NT2/D1 (cell line): ENCODE results near the gene RNF40.

Experiments used
- DNase-seq: peaks from one replicate; pipeline ENCODE4 v3.0.0-alpha.2; 2011; ENCODE audit warnings: low read depth, low spot score
- H3K27me3 ChIP-seq: 2 replicates; pipeline ENCODE4 v1.6.0; 2011; ENCODE audit warnings: mild to moderate bottlenecking; ENCODE audit not compliant: insufficient read length, insufficient read depth
- H3K36me3 ChIP-seq: 2 replicates; pipeline ENCODE4 v1.6.1; 2011; ENCODE audit warnings: mild to moderate bottlenecking, low read length, mixed read lengths; ENCODE audit not compliant: insufficient read depth, insufficient read length
- H3K4me1 ChIP-seq: 2 replicates; pipeline ENCODE4 v1.5.1; 2011; ENCODE audit not compliant: insufficient read depth, insufficient read length
- H3K4me3 ChIP-seq: 2 replicates; pipeline ENCODE4 v1.5.1; 2011; ENCODE audit warnings: low read depth; ENCODE audit not compliant: insufficient read length
- H3K9ac ChIP-seq: 2 replicates; pipeline ENCODE4 v1.6.0; 2011; ENCODE audit warnings: low read depth; ENCODE audit not compliant: insufficient read length
- H3K9me3 ChIP-seq: 2 replicates; pipeline ENCODE4 v1.5.1; 2011; ENCODE audit warnings: mild to moderate bottlenecking, low read length; ENCODE audit not compliant: insufficient read depth
- SUZ12 ChIP-seq: IDR thresholded peaks from 2 replicates; pipeline ENCODE4 v1.6.1; 2011; ENCODE audit not compliant: insufficient read length, insufficient read depth; ENCODE audit errors: extremely low read depth
- YY1 ChIP-seq: IDR thresholded peaks from 2 replicates; pipeline ENCODE4 v1.6.1; 2011; ENCODE audit not compliant: insufficient read length, insufficient read depth
- ZNF274 ChIP-seq: IDR thresholded peaks from 2 replicates; pipeline ENCODE4 v1.6.1; 2011; ENCODE audit warnings: mild to moderate bottlenecking, low read depth, low read length

RNF40 gene

DNA sequence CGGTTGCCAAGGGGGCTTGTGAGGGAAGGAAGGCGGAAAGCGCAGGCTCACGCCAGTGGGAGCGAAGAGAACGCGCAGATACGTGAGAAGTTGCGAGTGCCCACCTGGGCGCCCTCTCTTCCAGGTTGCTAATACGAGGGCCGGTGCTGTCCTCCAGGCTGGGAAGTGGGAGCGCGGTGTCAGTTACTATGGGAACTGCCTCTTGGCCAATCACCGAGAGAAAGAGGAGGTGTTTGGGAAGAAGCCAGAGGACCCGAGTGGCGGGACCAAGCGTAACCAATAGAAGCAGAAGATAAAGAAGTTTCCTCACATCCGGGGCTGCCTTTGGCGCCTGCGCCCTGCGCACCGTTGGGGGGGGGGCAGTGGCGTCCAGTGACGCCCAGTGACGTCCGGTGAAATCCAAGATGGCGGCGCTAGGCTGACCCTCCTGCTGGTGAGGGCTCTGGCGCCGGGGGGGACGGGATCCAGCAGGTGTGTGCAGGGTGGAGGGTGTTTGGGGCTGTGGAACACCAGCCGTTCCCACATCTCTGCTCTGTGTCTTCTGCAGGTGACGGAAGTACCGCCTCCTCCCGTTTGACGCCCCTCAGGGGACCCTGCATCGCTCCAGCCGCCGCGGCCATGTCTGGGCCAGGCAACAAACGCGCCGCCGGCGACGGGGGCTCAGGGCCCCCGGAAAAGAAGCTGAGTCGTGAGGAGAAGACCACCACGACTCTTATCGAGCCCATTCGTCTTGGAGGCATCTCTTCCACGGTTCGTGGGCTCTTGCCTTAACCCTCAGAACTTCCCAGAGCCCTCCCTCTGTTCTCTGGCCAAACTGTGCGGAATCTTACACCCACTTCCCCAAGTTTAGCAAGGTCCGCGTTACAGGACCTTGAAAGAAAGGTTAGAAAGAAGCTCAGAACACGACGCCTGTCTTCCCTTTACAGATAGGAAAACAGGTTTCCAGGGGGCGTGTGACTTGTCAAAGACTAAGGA lies at the start of gene RNF40, which contains the start of gene CFAP119:
RNF40 (plus strand) TSS at position 395 of the 975 bp plus-strand sequence; CDS start at position 619, 224 bp downstream.
CFAP119 (minus strand) TSS at position 135 of the 975 bp plus-strand sequence. CDS start 314 bp downstream, outside the sequence.
- H3K9ac ChIP-seq = peak within 1 kb of the TSS; percentile 94
- no peaks in the 10 kb centered on the region for H3K9me3 ChIP-seq
- peak within 1 kb of the TSS; percentile 95 for H3K4me3 ChIP-seq
- peaks cover 77% of the 10 kb centered on the region for H3K36me3 ChIP-seq
- DNase-seq = peak; percentile 97
- H3K4me1 ChIP-seq = peaks cover 10% of the 10 kb centered on the region
- TF ChIP-seq YY1 = peak; percentile 91
- TF ChIP-seq SUZ12 = no peak
- no peak for TF ChIP-seq ZNF274
- H3K27me3 ChIP-seq = no peaks in the 10 kb centered on the region

DNA sequence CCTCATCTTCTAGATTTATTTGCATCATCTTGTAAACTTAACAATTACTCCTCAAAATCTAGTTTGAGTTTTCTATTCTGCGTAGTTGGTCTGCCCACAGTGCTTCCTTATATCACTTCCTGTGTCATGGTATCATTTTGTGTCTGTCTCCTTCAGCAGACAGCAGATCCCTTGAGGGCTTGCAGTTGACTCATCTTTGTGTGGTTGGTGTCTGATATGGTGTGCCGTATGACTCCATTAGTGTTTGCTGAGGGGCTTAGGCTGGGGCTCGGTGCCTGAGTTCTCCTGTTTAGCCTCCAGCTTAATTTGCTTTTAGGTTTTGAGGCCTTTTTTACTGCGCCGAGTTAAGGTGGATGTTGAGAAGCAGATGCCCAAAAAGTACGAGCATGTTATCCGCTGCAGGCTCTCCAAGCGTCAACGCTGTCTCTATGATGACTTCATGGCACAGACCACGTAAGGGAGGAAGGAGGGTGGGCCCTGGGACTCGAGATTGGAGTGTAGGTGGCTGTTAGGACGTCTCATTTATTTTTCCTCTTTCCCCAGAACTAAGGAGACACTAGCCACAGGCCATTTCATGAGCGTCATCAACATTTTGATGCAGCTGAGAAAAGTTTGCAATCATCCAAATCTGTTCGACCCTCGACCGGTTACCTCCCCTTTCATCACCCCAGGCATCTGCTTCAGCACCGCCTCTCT lies 46.2 kb upstream of the RNF40 start:
- Histone ChIP-seq H3K9ac (no peak overlapping the region), H3K27me3 (no peaks in the 10 kb centered on the region), H3K4me1 (no peaks in the 10 kb centered on the region), H3K36me3 (peaks cover 89% of the 10 kb centered on the region), H3K4me3 (no peak overlapping the region), H3K9me3 (no peaks in the 10 kb centered on the region)
- TF ChIP-seq ZNF274 (no peak), YY1 (no peak), SUZ12 (no peak)
- no peak for DNase-seq

DNA sequence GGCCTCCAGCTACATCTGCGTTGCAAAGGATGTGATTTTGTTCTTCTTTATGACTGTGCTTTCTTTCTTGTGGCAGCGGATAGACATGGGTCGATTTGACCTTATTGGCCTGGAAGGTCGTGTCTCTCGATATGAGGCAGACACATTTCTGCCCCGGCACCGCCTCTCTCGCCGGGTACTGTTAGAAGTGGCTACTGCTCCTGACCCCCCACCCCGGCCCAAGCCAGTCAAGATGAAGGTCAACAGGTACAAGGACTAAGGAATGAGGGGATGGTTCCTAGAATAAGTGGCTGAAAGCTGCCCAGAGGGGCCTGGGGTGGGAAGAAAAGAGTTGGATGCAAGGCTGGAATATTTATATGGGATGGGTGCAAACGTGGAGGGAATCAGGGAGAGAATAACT lies 42.0 kb upstream of the RNF40 start:
- TF ChIP-seq ZNF274 (no peak), YY1 (no peak), SUZ12 (no peak)
- Histone ChIP-seq H3K4me3 (no peak overlapping the region), H3K9me3 (no peaks in the 10 kb centered on the region), H3K36me3 (peaks cover 95% of the 10 kb centered on the region), H3K9ac (no peak overlapping the region), H3K4me1 (no peaks in the 10 kb centered on the region), H3K27me3 (no peaks in the 10 kb centered on the region)
- no peak for DNase-seq

DNA sequence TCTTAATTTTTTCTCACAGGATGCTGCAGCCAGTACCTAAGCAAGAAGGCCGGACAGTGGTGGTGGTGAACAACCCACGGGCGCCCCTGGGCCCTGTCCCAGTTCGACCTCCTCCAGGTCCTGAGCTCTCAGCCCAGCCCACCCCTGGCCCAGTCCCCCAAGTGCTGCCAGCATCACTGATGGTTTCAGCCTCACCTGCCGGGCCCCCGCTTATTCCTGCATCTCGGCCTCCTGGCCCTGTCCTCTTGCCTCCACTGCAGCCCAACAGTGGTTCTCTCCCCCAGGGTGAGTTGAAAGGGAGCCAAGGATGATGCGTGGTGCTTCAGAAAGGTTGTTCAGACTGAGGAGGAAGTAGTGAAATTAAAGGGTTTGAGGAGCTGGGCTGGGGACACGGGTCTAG lies 41.4 kb upstream of the RNF40 start:
- Histone ChIP-seq H3K36me3 (peaks cover 95% of the 10 kb centered on the region), H3K4me3 (no peak overlapping the region), H3K4me1 (no peaks in the 10 kb centered on the region), H3K27me3 (no peaks in the 10 kb centered on the region), H3K9me3 (no peaks in the 10 kb centered on the region), H3K9ac (no peak overlapping the region)
- no peak for DNase-seq
- no peak for TF ChIP-seq YY1
- TF ChIP-seq SUZ12 = no peak
- TF ChIP-seq ZNF274 = no peak

DNA sequence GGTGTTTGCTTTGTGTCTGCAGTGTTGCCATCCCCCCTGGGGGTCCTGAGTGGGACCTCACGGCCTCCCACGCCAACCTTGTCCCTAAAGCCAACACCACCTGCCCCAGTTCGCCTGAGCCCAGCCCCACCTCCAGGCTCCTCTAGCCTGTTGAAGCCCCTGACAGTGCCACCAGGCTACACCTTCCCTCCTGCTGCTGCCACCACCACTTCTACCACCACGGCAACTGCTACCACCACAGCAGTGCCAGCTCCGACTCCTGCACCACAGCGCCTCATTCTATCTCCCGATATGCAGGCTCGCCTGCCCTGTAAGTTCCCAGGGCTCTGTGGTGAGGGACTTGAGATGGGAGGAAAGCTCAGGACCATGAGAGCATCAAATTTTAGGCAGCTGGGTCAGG lies 41.0 kb upstream of the RNF40 start:
- no peak overlapping the region for H3K9ac ChIP-seq
- no peaks in the 10 kb centered on the region for H3K9me3 ChIP-seq
- DNase-seq = no peak
- peaks cover 95% of the 10 kb centered on the region for H3K36me3 ChIP-seq
- no peaks in the 10 kb centered on the region for H3K27me3 ChIP-seq
- no peaks in the 10 kb centered on the region for H3K4me1 ChIP-seq
- TF ChIP-seq ZNF274 = no peak
- TF ChIP-seq YY1 = no peak
- H3K4me3 ChIP-seq = no peak overlapping the region

DNA sequence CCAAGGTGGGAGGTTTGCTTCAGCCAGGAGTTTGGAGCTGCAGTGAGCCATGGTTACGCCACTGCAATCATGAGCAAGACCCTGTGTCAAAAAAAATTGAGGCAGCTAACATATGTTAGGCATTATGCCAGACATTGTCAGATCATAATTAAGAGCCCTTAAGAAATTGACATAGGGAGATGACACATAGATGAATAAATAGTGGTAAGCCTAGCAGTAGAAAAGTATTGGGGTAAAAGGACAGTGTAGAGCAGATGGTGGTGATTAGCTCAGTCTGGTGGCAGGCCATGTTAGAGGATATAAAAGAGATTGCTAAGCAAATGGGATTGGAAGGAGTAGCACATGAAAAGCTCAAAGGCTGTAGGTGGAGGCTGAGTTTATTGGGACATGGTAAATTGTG lies 40.5 kb upstream of the RNF40 start:
- no peak overlapping the region for H3K4me3 ChIP-seq
- H3K4me1 ChIP-seq = no peaks in the 10 kb centered on the region
- H3K36me3 ChIP-seq = peaks cover 95% of the 10 kb centered on the region
- no peak overlapping the region for H3K9ac ChIP-seq
- H3K27me3 ChIP-seq = no peaks in the 10 kb centered on the region
- DNase-seq = no peak
- H3K9me3 ChIP-seq = no peaks in the 10 kb centered on the region
- no peak for TF ChIP-seq SUZ12
- TF ChIP-seq ZNF274 = no peak
- no peak for TF ChIP-seq YY1

DNA sequence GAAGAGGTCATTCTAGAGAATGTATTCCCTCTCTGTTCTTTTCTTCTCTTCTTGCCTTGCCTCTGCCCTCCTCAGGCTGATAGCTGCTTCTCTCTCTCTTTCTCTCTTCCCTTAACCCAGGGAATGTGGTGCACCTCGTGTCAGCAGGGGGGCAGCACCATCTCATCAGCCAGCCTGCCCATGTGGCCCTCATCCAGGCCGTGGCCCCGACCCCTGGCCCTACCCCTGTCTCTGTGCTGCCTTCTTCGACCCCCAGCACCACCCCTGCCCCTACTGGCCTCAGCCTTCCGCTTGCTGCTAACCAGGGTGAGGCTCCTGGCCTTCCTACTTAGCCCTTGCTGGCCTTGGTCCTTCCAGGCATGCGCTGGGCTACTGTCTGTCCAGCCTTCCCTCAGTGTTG lies 39.7 kb upstream of the RNF40 start:
- no peaks in the 10 kb centered on the region for H3K4me1 ChIP-seq
- H3K9me3 ChIP-seq = no peaks in the 10 kb centered on the region
- H3K9ac ChIP-seq = no peak overlapping the region
- H3K36me3 ChIP-seq = peaks cover 90% of the 10 kb centered on the region
- DNase-seq = no peak
- H3K4me3 ChIP-seq = no peak overlapping the region
- no peak for TF ChIP-seq YY1
- TF ChIP-seq SUZ12 = no peak
- H3K27me3 ChIP-seq = no peaks in the 10 kb centered on the region
